HFF-Myc (cell line): ENCODE data around the gene CTTN.

Experiments
- DNase-seq: peaks from one replicate; pipeline ENCODE4 v3.0.0-alpha.2; 2011; ENCODE audit warnings: low read depth; ENCODE audit errors: extremely low read depth
- H3K4me3 ChIP-seq: replicated peaks from 2 replicates; pipeline ENCODE4 v1.5.1; 2011; ENCODE audit warnings: low read depth, mild to moderate bottlenecking, control low read depth, low read length
- TF ChIP-seq, protein P1 (sequence below): IDR thresholded peaks from 2 replicates; pipeline ENCODE4 v1.5.1; 2012; ENCODE audit warnings: mild to moderate bottlenecking, low read depth, low read length, control low read depth; ENCODE audit errors: missing control alignments

Gene CTTN

DNA sequence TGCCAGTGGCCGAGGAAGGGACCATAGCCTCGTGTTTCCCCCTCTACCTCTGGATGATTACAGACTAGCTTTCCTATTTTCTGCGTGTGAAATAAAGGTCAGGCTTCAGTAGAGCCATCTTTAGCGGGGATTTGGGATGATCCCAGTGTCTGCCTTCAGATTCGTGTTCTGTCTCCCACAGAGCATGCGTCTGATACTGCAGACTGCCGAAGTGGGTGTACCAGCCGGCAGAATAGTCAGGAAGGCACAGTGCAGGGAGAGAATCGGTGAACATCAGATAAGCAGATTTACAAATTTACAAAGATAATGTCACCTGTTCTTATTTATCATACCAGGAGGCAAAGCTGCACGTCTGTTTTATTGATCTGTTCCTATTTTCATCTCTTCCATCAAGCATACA, 11.1 kb downstream of the CTTN start:
- no peak for DNase-seq
- TF ChIP-seq, protein P1, sequence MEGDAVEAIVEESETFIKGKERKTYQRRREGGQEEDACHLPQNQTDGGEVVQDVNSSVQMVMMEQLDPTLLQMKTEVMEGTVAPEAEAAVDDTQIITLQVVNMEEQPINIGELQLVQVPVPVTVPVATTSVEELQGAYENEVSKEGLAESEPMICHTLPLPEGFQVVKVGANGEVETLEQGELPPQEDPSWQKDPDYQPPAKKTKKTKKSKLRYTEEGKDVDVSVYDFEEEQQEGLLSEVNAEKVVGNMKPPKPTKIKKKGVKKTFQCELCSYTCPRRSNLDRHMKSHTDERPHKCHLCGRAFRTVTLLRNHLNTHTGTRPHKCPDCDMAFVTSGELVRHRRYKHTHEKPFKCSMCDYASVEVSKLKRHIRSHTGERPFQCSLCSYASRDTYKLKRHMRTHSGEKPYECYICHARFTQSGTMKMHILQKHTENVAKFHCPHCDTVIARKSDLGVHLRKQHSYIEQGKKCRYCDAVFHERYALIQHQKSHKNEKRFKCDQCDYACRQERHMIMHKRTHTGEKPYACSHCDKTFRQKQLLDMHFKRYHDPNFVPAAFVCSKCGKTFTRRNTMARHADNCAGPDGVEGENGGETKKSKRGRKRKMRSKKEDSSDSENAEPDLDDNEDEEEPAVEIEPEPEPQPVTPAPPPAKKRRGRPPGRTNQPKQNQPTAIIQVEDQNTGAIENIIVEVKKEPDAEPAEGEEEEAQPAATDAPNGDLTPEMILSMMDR: no peak

DNA sequence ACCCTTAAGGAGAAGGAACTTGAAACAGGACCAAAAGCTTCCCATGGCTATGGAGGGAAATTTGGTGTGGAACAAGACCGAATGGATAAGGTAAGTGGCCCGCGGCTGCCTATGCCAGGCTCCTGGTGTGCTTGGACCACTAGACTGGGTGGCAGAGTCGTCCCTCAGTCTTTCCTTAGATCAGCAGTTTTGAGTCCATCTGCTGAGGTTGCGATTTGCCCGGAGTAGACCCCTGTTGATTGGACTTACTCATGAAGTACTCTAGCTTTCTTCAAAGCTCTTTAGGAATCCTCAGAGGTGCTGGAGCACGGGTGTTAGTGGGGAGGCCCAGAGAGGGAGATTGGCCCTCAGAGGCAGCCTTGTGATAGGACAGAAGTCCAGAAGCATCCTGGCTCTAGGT, 11.5 kb downstream of the CTTN start:
- TF ChIP-seq, protein P1: no peak
- H3K4me3 ChIP-seq: no peak overlapping the region
- no peak for DNase-seq

More for the DNA sequence above, 11.1 kb downstream of the CTTN start:
- H3K4me3 ChIP-seq: no peak overlapping the region

DNA sequence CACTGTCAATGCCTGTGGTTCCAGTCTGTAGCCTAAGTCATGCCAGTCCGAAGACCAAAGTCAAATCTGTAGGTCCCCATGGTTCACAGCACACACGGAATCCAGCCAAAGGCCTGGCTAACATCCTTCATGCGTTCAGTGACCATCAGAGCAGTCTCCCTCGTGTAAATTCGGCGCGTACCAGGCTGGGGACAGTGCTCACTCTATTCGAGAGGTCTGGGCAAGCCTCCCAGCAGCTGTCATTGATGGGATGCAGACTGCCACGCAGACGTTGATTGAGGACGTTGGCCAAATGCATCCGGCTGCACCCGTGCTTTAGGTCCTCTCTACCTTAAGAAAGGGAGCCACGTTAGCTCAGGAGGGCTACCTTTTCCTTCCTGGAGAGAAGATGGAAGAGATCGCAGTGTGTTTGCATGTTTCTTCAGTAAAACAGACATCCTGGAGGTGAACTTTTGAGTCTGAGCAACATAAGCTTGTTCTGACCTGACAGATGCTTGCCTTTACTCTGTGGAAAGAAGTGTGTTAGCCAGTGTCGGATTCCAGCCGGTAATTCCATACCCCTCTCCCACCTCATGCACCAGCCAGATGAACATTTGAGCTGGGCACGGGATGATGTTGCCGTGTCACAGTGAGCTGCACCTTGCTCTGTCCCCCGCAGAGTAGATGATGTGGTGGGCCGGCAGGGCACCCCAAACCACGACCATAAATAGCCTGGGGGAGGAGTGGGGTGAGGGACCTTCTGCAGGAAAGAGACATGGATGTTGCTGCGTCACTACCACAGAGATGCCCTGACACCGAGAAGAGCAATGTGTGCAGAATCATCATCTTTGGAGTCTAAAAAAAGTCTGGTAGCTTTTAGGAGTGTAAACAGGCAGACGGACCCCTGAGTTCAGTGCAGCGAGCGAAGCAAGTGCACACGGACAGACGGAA, 12.2 kb downstream of the CTTN start:
- DNase-seq: no peak
- H3K4me3 ChIP-seq: no peak overlapping the region
- TF ChIP-seq, protein P1: no peak

DNA sequence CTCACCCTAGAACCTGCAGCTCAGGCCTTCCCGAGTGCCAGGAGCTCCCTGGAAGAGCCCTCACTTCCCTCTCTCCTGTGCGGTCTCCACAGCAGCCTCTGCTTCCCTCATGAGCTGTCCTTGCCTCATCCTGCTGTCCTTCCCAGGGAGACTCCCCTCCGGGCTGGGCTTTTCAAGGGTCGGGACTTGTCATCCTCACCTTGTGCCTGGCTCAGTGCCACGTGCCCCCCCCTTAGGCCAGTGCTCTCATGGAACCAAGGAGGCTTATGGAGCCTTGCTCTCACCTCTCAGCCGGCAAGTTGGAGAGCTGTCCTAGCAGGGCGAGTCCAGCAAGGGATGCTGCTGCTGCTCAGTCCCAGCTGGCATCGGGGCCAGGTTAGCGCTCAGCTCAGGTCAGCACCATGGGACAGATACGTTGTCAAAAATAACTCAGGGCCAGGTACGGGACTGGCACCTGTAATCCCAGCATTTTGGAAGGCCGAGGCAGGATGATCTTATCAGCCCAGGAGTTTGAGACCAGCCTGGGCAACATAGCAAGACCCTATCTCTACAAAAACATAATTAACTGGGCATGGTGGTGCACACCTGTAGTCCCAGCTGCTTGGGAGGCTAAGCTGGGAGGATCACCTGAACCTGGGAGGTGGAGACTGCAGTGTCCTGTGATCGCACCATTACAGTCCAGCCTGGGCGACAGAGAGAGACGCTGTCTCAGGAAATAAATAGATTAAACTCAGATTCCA, 13.6 kb downstream of the CTTN start:
- no peak for DNase-seq
- TF ChIP-seq, protein P1: no peak
- H3K4me3 ChIP-seq: no peak overlapping the region

DNA sequence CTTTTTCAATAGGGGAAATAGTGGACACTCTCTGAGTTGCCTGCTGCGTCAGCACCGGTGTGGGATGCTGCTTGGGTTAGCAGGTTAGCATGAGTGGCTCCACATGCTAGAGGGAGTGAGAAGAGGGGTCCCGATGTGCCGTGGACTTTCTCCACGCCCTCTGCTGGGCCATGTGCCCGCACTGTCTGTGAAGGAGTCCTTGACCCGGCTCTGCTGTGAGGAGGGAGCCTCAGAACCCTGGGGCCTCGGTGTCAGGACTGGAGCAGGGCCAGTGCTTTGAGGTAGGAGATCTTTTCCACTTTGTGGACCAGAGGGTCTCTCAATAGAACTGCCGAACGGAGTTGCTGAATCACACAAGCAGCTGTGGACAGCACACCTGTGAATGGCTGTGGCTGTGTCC, 14.8 kb downstream of the CTTN start:
- H3K4me3 ChIP-seq: no peak overlapping the region
- no peak for DNase-seq

GRCh38 chr11:70414341-70415100, 16.2 kb downstream of the CTTN start:
- TF ChIP-seq, protein P1: no peak
- H3K4me3 ChIP-seq: no peak overlapping the region
- DNase-seq: no peak

More for the DNA sequence above, 14.8 kb downstream of the CTTN start:
- TF ChIP-seq, protein P1: no peak
